EH (cell line): ENCODE measurements around the gene FAM120B.

ENCODE experiments used
- DNase-seq: peaks from one replicate; pipeline ENCODE4 v3.0.0-alpha.2; 2015; ENCODE audit warnings: low read depth

Gene FAM120B

GRCh38 chr6:170420791-170421776 is 114.5 kb downstream of the FAM120B start:
- no peak for DNase-seq

DNA sequence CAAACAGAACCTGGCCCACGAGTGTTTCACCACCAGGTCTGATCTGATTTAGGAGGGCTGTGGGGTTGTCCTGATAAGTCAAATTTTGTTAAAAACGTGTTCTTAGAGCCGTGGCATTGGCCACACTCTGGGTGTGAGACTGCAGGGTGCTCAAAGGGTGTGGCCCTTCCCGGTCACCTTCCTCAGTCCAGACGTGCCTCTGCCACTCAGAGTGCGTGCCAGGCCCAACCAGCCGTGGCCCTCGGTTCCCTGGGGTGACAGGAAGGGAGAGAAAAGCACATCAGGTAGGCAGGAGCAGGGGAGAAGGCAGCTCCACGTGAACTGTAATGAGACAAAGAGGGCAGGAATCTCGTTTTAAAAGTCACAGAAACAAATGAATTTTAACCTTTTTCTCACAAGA is 115.4 kb downstream of the FAM120B start:
- DNase-seq: no peak

DNA sequence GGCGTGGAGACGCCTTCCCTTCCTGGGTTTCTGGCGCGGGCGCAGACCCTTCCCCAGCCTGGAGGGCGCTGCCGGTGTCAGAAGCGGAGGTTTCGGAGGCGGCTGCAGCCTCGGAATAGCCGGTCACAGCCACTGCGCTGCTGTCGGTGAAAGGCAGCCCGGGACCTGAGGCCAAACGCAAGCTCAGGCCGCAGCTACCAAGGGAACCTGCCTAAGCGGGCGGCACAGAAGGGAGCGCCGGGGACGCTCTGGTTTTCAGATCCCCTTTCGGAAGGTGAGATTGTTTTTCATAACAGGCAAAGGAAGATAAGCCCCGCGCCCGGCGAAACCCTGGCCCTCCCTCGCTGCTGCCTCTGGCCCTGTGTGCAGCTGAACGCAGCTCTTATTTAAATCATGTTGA is 116.5 kb downstream of the FAM120B start:
- DNase-seq: no peak

- DNase-seq: no peak
Observed at GRCh38 chr6:170423814-170424603, 117.5 kb downstream of the FAM120B start.

DNA sequence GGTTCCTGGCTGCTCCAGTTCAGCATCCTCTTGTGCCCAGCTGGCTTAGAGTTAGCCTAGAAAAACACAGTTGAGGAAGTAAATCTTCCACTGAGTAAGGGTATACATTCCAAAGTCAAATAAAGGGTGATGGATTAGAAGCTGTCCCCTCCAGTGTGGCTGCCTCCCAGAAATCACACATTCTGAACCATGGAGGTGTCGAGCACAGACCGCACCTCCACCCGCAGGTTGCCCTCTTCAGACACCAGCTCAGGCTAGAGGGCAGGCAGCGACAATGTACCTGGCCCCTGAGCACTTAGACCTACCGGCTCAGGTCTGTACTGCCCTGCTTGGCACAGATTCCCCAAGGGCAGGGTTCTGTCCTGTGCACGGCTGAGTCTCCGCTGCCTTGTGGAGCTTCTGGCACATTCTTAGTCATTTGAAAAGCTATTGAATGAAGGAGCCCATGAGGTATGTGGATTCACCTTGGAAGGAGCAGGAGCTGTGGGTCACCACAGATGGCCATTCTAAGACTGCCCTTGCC is 118.1 kb downstream of the FAM120B start:
- no peak for DNase-seq

- DNase-seq: peak; percentile 35
Observed at GRCh38 chr6:170429450-170429849, 122.9 kb downstream of the FAM120B start.

DNA sequence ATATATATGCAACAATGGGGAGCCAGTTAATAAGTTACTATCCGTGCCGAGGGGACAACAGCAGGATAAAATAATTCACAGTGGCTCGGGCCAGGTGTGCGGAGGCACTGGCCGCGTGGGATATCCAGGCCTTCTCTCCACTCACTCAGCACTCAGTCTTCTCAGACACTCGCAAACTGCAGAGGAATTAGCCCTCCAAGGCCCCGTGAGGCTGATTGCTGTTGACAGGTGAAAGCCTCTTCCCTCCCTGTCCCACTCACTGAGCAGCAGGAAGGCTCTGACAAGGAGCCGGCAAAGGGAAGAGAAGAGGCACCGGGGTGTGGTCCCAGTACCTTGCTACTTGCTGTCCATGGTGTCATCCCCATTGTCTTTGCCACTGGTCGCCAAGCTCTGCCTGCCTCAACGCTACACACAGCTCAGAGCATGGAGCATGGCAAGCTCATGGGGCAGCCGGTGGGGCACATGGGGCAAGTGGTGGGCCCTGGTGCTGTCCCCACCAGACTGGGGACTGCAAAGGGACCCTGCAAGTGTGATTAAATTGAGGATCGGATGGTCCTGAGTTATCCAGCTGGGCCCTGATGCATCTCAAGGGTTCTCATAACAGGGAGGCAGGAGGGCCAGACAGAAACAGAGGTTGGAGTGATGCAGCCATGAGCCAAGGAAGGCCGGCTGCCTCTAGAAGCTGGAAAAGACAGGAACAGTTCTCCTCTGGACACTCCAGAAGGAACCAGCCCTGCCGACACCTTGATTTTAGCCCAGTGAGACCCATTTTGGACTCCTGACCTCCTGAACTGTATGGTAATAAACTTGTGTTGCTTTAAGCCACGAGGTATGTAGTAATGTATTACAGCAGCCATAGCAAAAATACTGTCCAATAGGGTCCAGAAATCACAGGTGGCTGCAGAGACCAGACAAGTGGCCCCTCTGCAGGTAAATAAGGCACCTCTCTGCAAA is 126.9 kb downstream of the FAM120B start:
- DNase-seq: no peak

DNA sequence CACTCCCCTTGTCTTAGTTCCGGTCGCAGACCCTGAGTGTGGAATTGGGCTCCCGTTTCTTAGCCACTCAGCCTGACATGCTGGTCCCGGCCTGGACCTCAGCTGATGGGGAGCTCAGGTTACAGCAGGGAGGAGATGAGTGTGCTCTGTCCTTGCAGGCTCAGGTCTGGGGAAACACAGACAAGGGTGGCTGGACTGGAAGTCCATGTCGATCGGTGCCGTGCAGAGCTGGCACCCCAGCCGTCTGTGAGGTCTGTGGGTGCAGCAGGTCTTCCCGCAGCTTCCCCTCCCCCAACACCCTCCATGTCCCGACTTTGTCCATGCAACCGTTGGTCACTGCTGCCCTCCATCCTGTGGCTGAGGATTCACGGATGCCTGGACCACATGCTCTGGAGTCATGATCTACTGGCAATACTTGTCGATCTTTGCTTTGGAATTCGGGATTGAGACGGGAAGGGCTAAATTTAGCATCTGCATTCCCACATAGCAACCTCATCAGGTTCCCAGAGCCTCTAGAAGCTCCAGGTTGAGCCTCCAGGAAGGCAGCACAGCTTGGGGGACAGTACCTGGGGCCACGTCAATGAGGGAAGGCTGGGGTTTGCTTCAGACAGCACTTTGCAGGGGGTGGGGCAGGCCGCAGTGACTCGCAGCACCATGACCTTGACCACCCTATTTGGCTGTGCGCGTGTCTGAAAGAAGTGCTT is 127.7 kb downstream of the FAM120B start:
- no peak for DNase-seq

DNA sequence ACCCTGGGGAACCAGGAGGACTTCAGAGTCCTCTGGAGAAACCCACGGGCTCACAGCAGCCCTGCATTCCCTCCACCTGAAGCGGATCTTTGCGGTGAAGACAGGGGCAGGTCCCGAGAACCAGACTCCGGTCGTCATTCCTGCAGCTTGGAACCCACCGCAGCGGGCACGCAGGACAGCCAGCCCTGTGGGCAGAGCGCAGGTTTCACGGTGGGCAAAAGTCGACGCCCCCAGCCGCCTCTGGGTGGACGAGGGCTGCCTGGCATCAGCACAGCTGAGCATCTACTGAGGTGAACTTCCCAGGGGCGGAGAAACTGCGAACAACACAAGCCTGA is 128.2 kb downstream of the FAM120B start:
- DNase-seq: no peak

GRCh38 chr6:170435766-170436165 is 129.2 kb downstream of the FAM120B start:
- no peak for DNase-seq

DNA sequence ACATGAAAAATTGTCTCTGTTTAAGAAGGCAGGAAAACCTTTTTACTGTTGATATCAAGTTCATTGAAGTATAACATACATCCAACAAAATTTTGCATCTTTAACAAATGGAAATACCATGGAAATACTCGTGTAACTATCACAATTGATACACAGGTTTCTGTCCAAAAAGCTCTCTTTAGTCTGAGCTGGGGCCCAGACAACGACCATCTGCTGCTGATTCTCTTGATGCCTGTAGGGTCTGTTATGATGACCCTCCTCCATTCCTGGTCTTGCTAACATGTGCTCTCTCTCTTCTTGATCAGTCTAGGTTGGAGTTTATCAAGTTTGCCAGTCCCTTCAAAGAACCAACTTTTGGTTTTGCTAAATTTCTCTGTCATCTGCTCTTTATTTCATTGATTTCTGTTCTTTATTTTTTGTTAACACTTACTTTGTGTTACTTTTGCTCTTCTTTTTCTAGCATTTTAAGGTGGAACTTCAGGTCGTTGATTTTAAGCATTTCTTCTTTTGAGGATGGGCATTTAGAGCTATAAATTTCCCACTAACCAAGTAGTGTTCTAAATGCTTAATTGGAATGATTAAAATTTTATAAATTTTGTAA is 129.8 kb downstream of the FAM120B start:
- no peak for DNase-seq

- peak; percentile 23 for DNase-seq
Observed at GRCh38 chr6:170437719-170438401, 131.3 kb downstream of the FAM120B start.

DNA sequence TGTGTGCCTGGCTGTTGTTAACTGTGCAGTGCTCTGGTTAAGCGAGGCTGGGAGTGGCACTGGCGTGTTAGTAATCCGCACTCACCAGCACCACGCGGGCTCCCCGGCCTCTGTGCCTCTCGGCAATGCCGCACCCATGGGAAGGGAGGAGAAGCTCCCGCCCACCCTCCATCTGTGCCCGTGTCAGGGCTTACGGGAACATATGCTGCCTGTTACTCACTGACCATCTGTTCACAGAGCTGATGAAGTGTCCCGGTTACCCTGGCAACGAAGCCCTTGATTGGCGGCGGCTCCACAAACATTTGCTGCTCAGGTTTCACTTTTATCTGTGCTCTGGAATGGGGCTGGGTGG is 131.8 kb downstream of the FAM120B start:
- peak; percentile 99 for DNase-seq

- no peak for DNase-seq
Observed at GRCh38 chr6:170438861-170439260, 132.3 kb downstream of the FAM120B start.

DNA sequence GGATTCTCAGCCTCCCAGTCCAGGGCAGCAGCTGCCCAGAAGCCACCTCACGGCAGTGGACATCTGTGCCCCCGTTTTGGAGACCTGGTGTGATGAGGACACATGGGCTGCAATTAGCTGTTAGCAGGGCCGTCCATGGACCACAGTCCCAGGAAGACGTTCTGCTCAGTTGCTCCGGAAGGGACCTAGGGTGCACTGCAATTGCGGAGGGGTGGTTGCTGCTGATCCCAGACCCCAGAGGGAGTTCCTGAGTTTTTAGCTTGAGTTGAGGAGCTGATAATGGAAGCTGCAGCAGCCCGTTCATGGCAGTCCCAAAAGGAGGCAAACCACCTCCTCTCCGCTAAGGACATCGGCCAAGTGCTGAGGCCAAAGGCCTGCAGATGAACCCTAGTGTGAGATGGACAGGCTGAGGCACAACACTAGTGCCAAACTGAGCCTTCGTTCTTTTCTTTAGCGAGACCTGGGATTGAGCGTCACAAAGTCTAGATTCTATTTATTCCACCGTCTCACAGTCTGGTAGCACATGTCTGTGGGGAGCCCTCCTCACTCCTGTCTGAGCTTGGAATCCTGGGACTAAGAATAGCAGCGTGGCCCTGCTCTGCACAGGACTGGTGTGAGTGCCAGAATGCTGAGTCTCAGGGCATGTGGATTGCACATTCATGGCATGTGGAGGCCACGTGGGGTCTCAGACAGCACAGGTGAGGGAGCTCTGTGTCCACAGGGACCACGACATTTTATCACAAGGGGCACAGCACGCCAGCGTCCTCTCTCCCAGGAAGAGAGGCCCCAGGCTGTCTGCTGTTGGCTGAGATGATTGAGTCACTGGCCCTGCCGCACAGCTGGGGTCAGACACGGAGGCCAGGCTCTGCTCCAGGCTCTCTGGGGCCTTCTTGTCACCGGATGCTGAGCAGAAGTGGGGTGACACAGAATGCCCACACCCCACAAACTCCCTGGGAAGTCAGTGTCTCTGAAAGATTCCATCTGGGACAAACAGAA is 133.1 kb downstream of the FAM120B start:
- DNase-seq: peak; percentile 73

- no peak for DNase-seq
Observed at GRCh38 chr6:170440437-170440836, 133.9 kb downstream of the FAM120B start.

DNA sequence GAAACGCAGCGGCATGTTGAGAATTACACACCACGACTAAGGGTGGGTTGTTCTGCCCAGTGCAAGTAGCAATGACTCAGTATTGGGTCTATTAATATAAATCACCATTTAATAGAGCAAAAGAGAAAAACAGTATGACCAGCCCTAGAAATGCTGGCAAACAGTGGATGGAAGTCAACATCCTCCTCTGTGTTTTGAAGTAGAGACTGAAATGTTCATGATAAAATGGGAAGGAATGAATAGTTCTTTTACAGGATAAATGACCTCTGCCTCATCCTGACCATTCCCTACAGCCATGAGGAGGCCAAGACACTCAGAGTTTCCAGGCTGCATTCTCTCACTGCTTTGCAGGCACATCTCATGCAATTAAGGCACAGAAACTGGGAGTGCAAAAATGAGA is 134.8 kb downstream of the FAM120B start:
- peak; percentile 78 for DNase-seq

- DNase-seq: no peak
Observed at GRCh38 chr6:170442596-170442995, 136.0 kb downstream of the FAM120B start.

DNA sequence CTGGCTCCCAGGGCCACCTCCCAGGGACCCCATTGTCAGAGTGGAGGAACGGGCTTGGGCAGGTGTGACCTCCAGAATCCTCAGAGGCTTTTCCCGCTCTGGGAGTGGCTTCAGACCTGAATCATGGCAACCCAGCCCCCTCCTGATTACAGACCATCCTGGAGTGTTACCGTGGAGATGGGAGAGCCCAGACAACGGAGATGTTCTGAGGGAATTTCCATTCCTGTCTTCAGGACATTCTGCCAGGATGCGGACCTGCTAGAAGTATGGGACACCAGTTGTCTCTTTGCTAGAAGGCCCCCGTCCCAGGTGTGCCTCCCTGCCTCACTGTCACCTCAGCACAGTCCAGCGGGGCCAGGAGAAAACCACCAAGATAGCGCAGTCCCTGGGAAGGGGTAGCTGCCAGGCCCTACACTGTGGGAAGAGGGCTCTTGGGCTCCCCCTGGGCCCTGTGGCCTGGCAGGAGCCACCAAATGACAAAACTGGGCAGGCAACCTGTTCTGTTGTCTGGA is 136.6 kb downstream of the FAM120B start:
- no peak for DNase-seq
